LoVo (cell line): ENCODE results near the gene MORF4L2.

Experiments
- DNase-seq: peaks from one replicate; pipeline ENCODE4 v3.0.0-alpha.2; 2016; ENCODE audit warnings: low spot score

The MORF4L2 gene

GRCh38 chrX:103631145-103631544, 55.4 kb downstream of the MORF4L2 start:
- no peak for DNase-seq

DNA sequence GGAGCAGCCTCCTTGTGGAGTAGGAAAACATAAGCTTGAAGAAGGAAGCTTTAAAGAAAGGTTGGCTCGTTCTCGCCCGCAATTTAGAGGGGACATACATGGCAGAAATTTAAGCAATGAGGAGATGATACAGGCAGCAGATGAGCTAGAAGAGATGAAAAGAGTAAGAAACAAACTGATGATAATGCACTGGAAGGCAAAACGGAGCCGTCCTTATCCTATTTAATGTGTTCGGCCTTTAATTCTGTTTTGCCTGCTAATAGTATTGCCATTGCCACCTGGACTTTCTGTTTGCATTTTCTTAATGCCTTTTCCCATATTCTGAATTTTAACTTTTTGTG, 56.4 kb downstream of the MORF4L2 start:
- no peak for DNase-seq

GRCh38 chrX:103629318-103630170, 57.0 kb downstream of the MORF4L2 start:
- peak; percentile 37 for DNase-seq

DNA sequence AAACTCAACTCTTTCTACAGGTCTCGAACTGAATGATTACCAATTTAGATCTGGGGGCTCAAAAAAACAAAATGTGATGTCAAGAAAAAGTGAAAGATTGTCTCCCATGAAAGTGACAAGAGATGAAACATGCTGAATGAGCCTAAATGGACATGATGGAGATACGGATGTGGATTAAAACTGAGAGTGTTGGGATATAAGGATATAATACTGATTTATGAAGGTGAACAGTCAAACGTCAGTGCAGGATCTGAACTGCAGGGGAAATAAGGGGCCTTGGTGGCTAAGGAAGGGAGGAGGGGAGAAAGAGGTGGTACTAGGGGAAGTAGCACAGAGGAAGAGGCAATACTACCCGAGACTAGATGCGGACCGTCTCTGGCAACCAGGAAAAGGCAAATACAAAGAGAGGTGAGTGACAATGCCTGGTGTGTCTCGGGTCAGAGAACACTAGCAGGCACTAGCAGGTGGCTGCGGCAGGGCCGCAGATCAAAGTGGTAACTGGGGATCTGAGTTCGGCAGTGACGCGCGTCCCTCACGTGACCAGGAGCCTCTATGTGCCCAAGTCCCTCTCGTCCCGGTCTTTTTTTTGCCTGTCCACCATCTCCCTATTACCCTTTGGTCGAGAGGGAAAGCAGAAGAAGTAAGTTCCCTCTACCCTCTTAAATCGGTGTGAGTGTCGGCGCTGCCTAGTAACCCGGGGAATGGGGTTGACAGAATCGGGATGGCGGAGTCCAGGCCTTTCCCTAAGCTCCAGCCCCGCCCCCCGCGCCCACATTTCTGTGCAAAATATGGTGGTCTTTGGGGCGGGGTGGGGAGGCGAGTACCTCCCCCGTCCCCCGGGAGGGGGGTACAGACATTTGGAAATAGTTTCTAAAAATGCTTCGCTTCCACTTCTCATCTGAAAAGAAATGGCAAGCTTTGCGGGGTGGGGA, 57.8 kb downstream of the MORF4L2 start, which contains the start of gene TCEAL1:
TSS of gene TCEAL1 (plus strand) at position 590 of the 932 bp plus-strand sequence. CDS start 942 bp downstream, outside the sequence.
- DNase-seq, result peak; percentile 33

DNA sequence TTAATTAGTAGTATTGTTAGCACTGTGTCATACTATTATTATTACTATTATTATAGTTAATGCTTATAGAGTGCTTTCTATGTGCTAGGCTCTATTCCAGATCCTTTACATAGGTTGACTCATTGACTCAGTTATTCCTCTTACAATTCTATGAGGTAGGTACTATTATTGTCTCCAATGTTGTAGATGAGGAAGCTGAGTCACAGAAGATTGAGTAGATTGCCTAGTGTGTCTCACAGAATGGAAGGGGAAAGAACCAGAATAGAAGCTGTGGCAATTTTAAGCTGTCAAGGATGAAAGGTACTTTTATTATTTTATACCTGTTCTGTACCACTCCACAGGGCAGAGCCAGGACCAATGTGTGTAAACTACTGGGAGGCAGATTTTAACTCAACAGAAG, 59.6 kb downstream of the MORF4L2 start:
- no peak for DNase-seq
